Astrocyte (in vitro differentiated cells and primary cell): ENCODE data around the gene ATP6V1E1.

ENCODE experiments used
- CTCF ChIP-seq: IDR thresholded peaks from 2 replicates; pipeline ENCODE4 v1.5.1; 2011; ENCODE audit warnings: low read depth, mild to moderate bottlenecking, inconsistent platforms, low read length, moderate library complexity; ENCODE audit not compliant: insufficient read depth
- EZH2 ChIP-seq: IDR thresholded peaks from 2 replicates; pipeline ENCODE4 v1.6.1; 2012; ENCODE audit warnings: mild to moderate bottlenecking, low read length, inconsistent platforms; ENCODE audit not compliant: insufficient read depth

GRCh38 chr22:17549183-17549582 is 79.4 kb downstream of the ATP6V1E1 start:
- no peak for TF ChIP-seq CTCF
- TF ChIP-seq EZH2, result no peak
